ENCODE data around the gene ZNF668.

Gene ZNF668

GRCh38 chr16:31082368-31083045, 8.5 kb upstream of the ZNF668 start:
- Histone ChIP-seq H3K4me1 (peaks cover 0 to 12% (median 7%) of the 10 kb centered on the region in 4 donors), H3K9me3 (no peaks in the 10 kb centered on the region), H3K27me3 (no peaks in the 10 kb centered on the region), H3K36me3 (peaks cover 36 to 99% (median 91%) of the 10 kb centered on the region in 3 donors), H3K27ac (no peak overlapping the region), H3K4me3 (no peak overlapping the region)
- no peak for TF ChIP-seq CTCF (IDR thresholded peaks at IDR 0.05)
- DNase-seq = no peak
- intact Hi-C loops (cut with DNase I; ENCODE audit: low total_unique reads) = no loop called here

- Histone ChIP-seq H3K27ac (no peak overlapping the region), H3K4me1 (peaks cover 0 to 12% (median 7%) of the 10 kb centered on the region in 4 donors), H3K9me3 (no peaks in the 10 kb centered on the region), H3K4me3 (no peak overlapping the region), H3K36me3 (peaks cover 43 to 99% (median 91%) of the 10 kb centered on the region in 3 donors), H3K27me3 (no peaks in the 10 kb centered on the region)
- intact Hi-C loops (cut with DNase I; ENCODE audit: low total_unique reads) = no loop called here
- no peak for DNase-seq
- TF ChIP-seq CTCF (IDR thresholded peaks at IDR 0.05) = no peak
These were observed 7.7 kb upstream of the ZNF668 start for GRCh38 chr16:31081428-31082351.

GRCh38 chr16:31080756-31081419, 6.8 kb upstream of the ZNF668 start:
- Histone ChIP-seq H3K4me1 (peaks cover 0 to 17% (median 8%) of the 10 kb centered on the region in 4 donors), H3K27ac (no peak overlapping the region), H3K4me3 (no peak overlapping the region), H3K36me3 (peaks cover 43 to 98% (median 91%) of the 10 kb centered on the region in 3 donors), H3K9me3 (no peaks in the 10 kb centered on the region), H3K27me3 (no peaks in the 10 kb centered on the region)
- no peak for DNase-seq
- no peak for TF ChIP-seq CTCF (IDR thresholded peaks at IDR 0.05)
- intact Hi-C loops (cut with DNase I; ENCODE audit: low total_unique reads) = no loop called here

- H3K9me3 ChIP-seq = no peaks in the 10 kb centered on the region
- intact Hi-C loops (cut with DNase I; ENCODE audit: low total_unique reads) = no loop called here
- H3K4me1 ChIP-seq = peaks cover 0 to 23% (median 13%) of the 10 kb centered on the region in 4 donors
- peaks cover 43 to 91% (median 83%) of the 10 kb centered on the region in 3 donors for H3K36me3 ChIP-seq
- no peak for TF ChIP-seq CTCF (IDR thresholded peaks at IDR 0.05)
- H3K4me3 ChIP-seq = no peak overlapping the region
- H3K27ac ChIP-seq = no peak overlapping the region
- DNase-seq = no peak
- no peaks in the 10 kb centered on the region for H3K27me3 ChIP-seq
These were observed 6.1 kb upstream of the ZNF668 start for GRCh38 chr16:31080035-31080629.

- H3K27ac ChIP-seq = no peak overlapping the region
- H3K36me3 ChIP-seq = peaks cover 43 to 84% (median 76%) of the 10 kb centered on the region in 3 donors
- intact Hi-C loops (cut with DNase I; ENCODE audit: low total_unique reads) = loop anchor here (10.0 kb wide), 1 partner anchor 365 kb away; the partner anchor contains the start of gene ZNF843
- no peaks in the 10 kb centered on the region for H3K9me3 ChIP-seq
- TF ChIP-seq CTCF (IDR thresholded peaks at IDR 0.05) = no peak
- no peak for DNase-seq
- no peak overlapping the region for H3K4me3 ChIP-seq
- no peaks in the 10 kb centered on the region for H3K27me3 ChIP-seq
- peaks cover 0 to 26% (median 18%) of the 10 kb centered on the region in 4 donors for H3K4me1 ChIP-seq
These were observed 5.4 kb upstream of the ZNF668 start for GRCh38 chr16:31079342-31079944.
